ENCODE data around the gene ZBTB14.

DNA sequence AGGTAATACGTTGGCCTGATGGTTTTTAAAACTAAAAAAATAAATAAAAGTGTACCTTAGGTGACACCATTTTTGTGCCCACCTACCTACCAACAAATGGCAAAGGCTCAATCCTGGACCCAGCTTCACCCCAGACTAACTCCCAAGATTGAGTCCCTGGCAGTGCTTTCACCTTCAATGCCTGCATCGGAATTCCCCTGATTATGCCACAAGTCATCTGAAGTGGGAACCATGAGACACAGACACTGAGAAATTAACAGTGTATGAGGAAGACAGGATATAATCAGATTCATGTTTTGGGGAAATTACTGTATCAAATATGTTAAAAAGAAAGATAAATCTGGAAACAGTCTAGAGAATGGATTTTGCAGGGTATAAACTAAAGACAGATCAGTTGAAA is 41.6 kb downstream of the ZBTB14 start:
- TF ChIP-seq, protein P1, sequence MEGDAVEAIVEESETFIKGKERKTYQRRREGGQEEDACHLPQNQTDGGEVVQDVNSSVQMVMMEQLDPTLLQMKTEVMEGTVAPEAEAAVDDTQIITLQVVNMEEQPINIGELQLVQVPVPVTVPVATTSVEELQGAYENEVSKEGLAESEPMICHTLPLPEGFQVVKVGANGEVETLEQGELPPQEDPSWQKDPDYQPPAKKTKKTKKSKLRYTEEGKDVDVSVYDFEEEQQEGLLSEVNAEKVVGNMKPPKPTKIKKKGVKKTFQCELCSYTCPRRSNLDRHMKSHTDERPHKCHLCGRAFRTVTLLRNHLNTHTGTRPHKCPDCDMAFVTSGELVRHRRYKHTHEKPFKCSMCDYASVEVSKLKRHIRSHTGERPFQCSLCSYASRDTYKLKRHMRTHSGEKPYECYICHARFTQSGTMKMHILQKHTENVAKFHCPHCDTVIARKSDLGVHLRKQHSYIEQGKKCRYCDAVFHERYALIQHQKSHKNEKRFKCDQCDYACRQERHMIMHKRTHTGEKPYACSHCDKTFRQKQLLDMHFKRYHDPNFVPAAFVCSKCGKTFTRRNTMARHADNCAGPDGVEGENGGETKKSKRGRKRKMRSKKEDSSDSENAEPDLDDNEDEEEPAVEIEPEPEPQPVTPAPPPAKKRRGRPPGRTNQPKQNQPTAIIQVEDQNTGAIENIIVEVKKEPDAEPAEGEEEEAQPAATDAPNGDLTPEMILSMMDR (IDR thresholded peaks at IDR 0.05), result no peak
- TF ChIP-seq POLR2A (IDR thresholded peaks at IDR 0.05), result no peak

Measured in lower leg skin (tissue), 3 donors.